GM23338 (cell line): ENCODE measurements around the gene GALNT14. TPM values are rescaled to one million over a fixed set of nuclear protein-coding genes. Genes with fewer than 3 reads are reported as not detected.

Experiments
- ATAC-seq: fragments of 200-7000 bp; cut with Tn5 transposase; 3 replicates; pipeline ENCODE4 v1.9.1; 2020
- DNase-seq: peaks from one replicate; pipeline ENCODE4 v3.0.0-alpha.2; 2015; ENCODE audit warnings: low spot score
- H2AFZ ChIP-seq: fragments of 200-600 bp; sonication (generic); 2 replicates; pipeline ENCODE4 v1.8.0; 2016; ENCODE audit warnings: antibody characterized with exemption, mild to moderate bottlenecking, moderate library complexity
- H3F3A ChIP-seq: fragments of 200-600 bp; sonication (generic); replicated peaks from 2 replicates; pipeline ENCODE4 v1.8.0; 2017; ENCODE audit warnings: antibody characterized with exemption, mixed run types, low read depth
- H3K27ac ChIP-seq: fragments of 200-600 bp; sonication (generic); 2 replicates; pipeline ENCODE4 v1.6.1; 2016; ENCODE audit warnings: low read depth
- H3K27me3 ChIP-seq: fragments of 200-600 bp; sonication (generic); 2 replicates; pipeline ENCODE4 v1.8.0; 2016; ENCODE audit warnings: mild to moderate bottlenecking, mixed run types, moderate library complexity; ENCODE audit not compliant: insufficient read depth
- H3K36me3 ChIP-seq: fragments of 200-600 bp; sonication (generic); 2 replicates; pipeline ENCODE4 v1.8.0; 2016; ENCODE audit warnings: mild to moderate bottlenecking; ENCODE audit not compliant: insufficient read depth
- H3K4me1 ChIP-seq: fragments of 200-600 bp; sonication (generic); 2 replicates; pipeline ENCODE4 v1.8.0; 2016; ENCODE audit warnings: mild to moderate bottlenecking, moderate library complexity; ENCODE audit not compliant: insufficient read depth
- H3K4me2 ChIP-seq: fragments of 200-600 bp; sonication (generic); 2 replicates; pipeline ENCODE4 v1.7.1; 2017; ENCODE audit warnings: mixed run types
- H3K4me3 ChIP-seq: fragments of 200-600 bp; sonication (generic); 2 replicates; pipeline ENCODE4 v1.6.1; 2016; ENCODE audit warnings: mixed run types
- H3K79me2 ChIP-seq: fragments of 200-600 bp; sonication (generic); replicated peaks from 2 replicates; pipeline ENCODE4 v1.8.0; 2017; ENCODE audit warnings: mild to moderate bottlenecking; ENCODE audit not compliant: insufficient read depth
- H3K9me2 ChIP-seq: fragments of 200-600 bp; sonication (generic); 2 replicates; pipeline ENCODE4 v1.8.0; 2017; ENCODE audit not compliant: insufficient read depth
- H4K20me1 ChIP-seq: fragments of 200-600 bp; sonication (generic); replicated peaks from 2 replicates; pipeline ENCODE4 v1.8.0; 2017; ENCODE audit warnings: mild to moderate bottlenecking; ENCODE audit not compliant: insufficient read depth
- H3K27ac Mint-ChIP-seq: 2 replicates; pipeline ENCODE4 v1.8.0; 2020; ENCODE audit warnings: inconsistent platforms, mild to moderate bottlenecking, moderate library complexity, mixed read lengths
- H3K27me3 Mint-ChIP-seq: 3 replicates; pipeline ENCODE4 v1.8.0; 2022; ENCODE audit warnings: low read depth, mild to moderate bottlenecking, moderate library complexity, mixed read lengths, inconsistent platforms; ENCODE audit not compliant: insufficient read depth, poor library complexity
- H3K36me3 Mint-ChIP-seq: 3 replicates; pipeline ENCODE4 v1.8.0; 2021; ENCODE audit warnings: low read depth, mild to moderate bottlenecking, inconsistent platforms, moderate library complexity, mixed read lengths
- H3K4me1 Mint-ChIP-seq: 3 replicates; pipeline ENCODE4 v1.8.0; 2020; ENCODE audit warnings: mild to moderate bottlenecking, inconsistent platforms, mixed read lengths
- H3K4me3 Mint-ChIP-seq: 3 replicates; pipeline ENCODE4 v1.8.0; 2021; ENCODE audit warnings: moderate library complexity, mild to moderate bottlenecking, inconsistent platforms, mixed read lengths
- H3K9me3 Mint-ChIP-seq: 3 replicates; pipeline ENCODE4 v1.8.0; 2020; ENCODE audit warnings: moderate library complexity, mild to moderate bottlenecking, inconsistent platforms, mixed read lengths
- CREB1 ChIP-seq: fragments of 250-450 bp; sonication (Bioruptor Pico); IDR thresholded peaks from 2 replicates; pipeline ENCODE4 v1.5.0; 2020; ENCODE audit warnings: low read depth, mild to moderate bottlenecking, moderate library complexity
- CTCF ChIP-seq, 2 experiments: fragments of 200-600 bp in 1 of 2; sonication (generic) in 1 of 2; conservative IDR thresholded peaks; 2 replicates each; pipeline versions ENCODE4 v1.5.1 to v1.6.1; 2016 to 2017; ENCODE audit warnings: antibody characterized with exemption in 2 of 2, low read depth in 2 of 2, mild to moderate bottlenecking in 2 of 2, moderate library complexity in 1 of 2
- POLR2AphosphoS5 ChIP-seq: IDR thresholded peaks from 2 replicates; pipeline ENCODE4 v1.6.1; 2016; ENCODE audit warnings: antibody characterized with exemption, low read depth
- ZNF462 ChIP-seq: fragments of 250-450 bp; sonication (Bioruptor Pico); IDR thresholded peaks from 2 replicates; pipeline ENCODE4 v1.5.0; 2020; ENCODE audit warnings: mild to moderate bottlenecking, moderate library complexity
- polyA plus RNA-seq: library from polyadenylated mRNA; unstranded; fragments of >200 nt; fragmentation: Nextera tagmentation; extraction: Ambion mirVana; gene quantifications from 2 replicates; pipeline ENCODE4 v1.2.1, GENCODE V29; 2016
- total RNA-seq: library from RNA; depleted of rRNA; stranded (reverse); fragments of >200 nt; shearing (Covaris generic); gene quantifications from 2 replicates; pipeline ENCODE4 v1.2.3, GENCODE V29; 2014

GALNT14 gene
- total and polyA plus RNA-seq, 2 experiments from 2014 or later, result 5.4 to 7.7 TPM

GRCh38 chr2:31142110-31142509 is 3.9 kb upstream of the GALNT14 start:
- peaks cover 47% of the 10 kb centered on the region for H3K27me3 ChIP-seq
- Mint-ChIP-seq H3K4me3 (no peak overlapping the region), H3K36me3 (no peaks in the 10 kb centered on the region), H3K27ac (no peak overlapping the region), H3K27me3 (peaks cover 22% of the 10 kb centered on the region), H3K9me3 (no peaks in the 10 kb centered on the region; the same call in 2 of the 3 replicates), H3K4me1 (peaks cover 16% of the 10 kb centered on the region; the same call in 2 of the 3 replicates)
- TF ChIP-seq CTCF (conservative IDR thresholded peaks at IDR 0.05; ENCODE audit: low read depth in 2 of 2) (no peak), ZNF462 (no peak), POLR2AphosphoS5 (no peak), CREB1 (no peak)
- no peaks in the 10 kb centered on the region for H3F3A ChIP-seq
- DNase-seq, result no peak
- no peak for ATAC-seq
- H3K4me2 ChIP-seq, result no peak overlapping the region
- H3K4me1 ChIP-seq, result peaks cover 1% of the 10 kb centered on the region; the same call in 1 of the 2 replicates
- no peak overlapping the region for H2AFZ ChIP-seq
- no peaks in the 10 kb centered on the region for H4K20me1 ChIP-seq
- no peak overlapping the region for H3K27ac ChIP-seq
- H3K9me2 ChIP-seq, result no peaks in the 10 kb centered on the region
- no peak overlapping the region for H3K4me3 ChIP-seq
- no peaks in the 10 kb centered on the region for H3K79me2 ChIP-seq
- H3K36me3 ChIP-seq, result no peaks in the 10 kb centered on the region
